A673 (cell line): ENCODE measurements around the gene NR4A3. TPM values are rescaled to one million over a fixed set of nuclear protein-coding genes. Genes with fewer than 3 reads are reported as not detected.

Experiments used
- BruUV-seq: library from RNA; stranded (reverse); fragments of 400-500 nt; replicated peaks from 2 replicates; lab custom pipeline; 2021; lab: Mats Ljungman, UMichigan
- CTCF ChIA-PET: fragments of 300-600 bp; sonication (Branson Sonifier 250); formaldehyde crosslinking; loops from one replicate; lab custom pipeline; 2022; ENCODE audit warnings: antibody characterized with exemption; lab: Charles Lee
- POLR2A ChIA-PET: fragments of 300-600 bp; sonication (Branson Sonifier 250); formaldehyde crosslinking; loops from one replicate; lab custom pipeline; 2022; ENCODE audit warnings: antibody characterized with exemption; ENCODE audit not compliant: low non-redundant PET; lab: Charles Lee
- DNase-seq: peaks from one replicate; pipeline ENCODE4 v3.0.0-alpha.2; 2015; ENCODE audit warnings: low spot score
- H3K27ac ChIP-seq: fragments of 200-600 bp; sonication (generic); 2 replicates; pipeline ENCODE4 v1.5.1; 2016; ENCODE audit warnings: mixed run types, low read depth, mild to moderate bottlenecking, mixed read lengths, antibody characterized with exemption, low read length; ENCODE audit not compliant: poor library complexity, severe bottlenecking
- H3K27me3 ChIP-seq: fragments of 200-600 bp; sonication (generic); replicated peaks from 2 replicates; pipeline ENCODE4 v1.6.1; 2017; ENCODE audit warnings: mixed run types, low read depth, mild to moderate bottlenecking, mixed read lengths, antibody characterized with exemption, low read length; ENCODE audit not compliant: insufficient read depth, poor library complexity
- H3K36me3 ChIP-seq: fragments of 200-600 bp; sonication (generic); 2 replicates; pipeline ENCODE4 v1.6.1; 2016; ENCODE audit warnings: mixed run types, mild to moderate bottlenecking, mixed read lengths, antibody characterized with exemption, low read length; ENCODE audit not compliant: insufficient read depth, poor library complexity, severe bottlenecking
- H3K4me1 ChIP-seq: fragments of 200-600 bp; sonication (generic); 2 replicates; pipeline ENCODE4 v1.6.1; 2017; ENCODE audit warnings: mixed run types, mild to moderate bottlenecking, mixed read lengths, antibody characterized with exemption, low read length; ENCODE audit not compliant: insufficient read depth, poor library complexity, severe bottlenecking
- H3K4me3 ChIP-seq: fragments of 200-600 bp; sonication (generic); 2 replicates; pipeline ENCODE4 v1.5.1; 2016; ENCODE audit warnings: low read depth, mixed run types, mild to moderate bottlenecking, mixed read lengths, low read length; ENCODE audit not compliant: poor library complexity, severe bottlenecking
- H3K9me3 ChIP-seq: fragments of 200-600 bp; sonication (generic); 2 replicates; pipeline ENCODE4 v1.6.1; 2016; ENCODE audit warnings: mixed run types, low read depth, mild to moderate bottlenecking, mixed read lengths, antibody characterized with exemption, low read length; ENCODE audit not compliant: poor library complexity, severe bottlenecking
- CTCF ChIP-seq: fragments of 300-800, 200-600 bp; sonication (generic); conservative IDR thresholded peaks from 2 replicates; pipeline ENCODE4 v1.5.1; 2017; ENCODE audit warnings: low read depth, mild to moderate bottlenecking, antibody characterized with exemption, low read length, moderate library complexity, mixed read lengths
- EZH2 ChIP-seq: fragments of 200-600 bp; sonication (generic); IDR thresholded peaks from 2 replicates; pipeline ENCODE4 v1.6.1; 2017; ENCODE audit warnings: borderline replicate concordance, low read depth, mild to moderate bottlenecking, mixed read lengths, antibody characterized with exemption, low read length; ENCODE audit not compliant: poor library complexity, severe bottlenecking
- intact Hi-C: fragments of 100-400 bp; cut with micrococcal nuclease; formaldehyde crosslinking; loops from one replicate; pipeline ENCODE4 v1.10.0; 2022; ENCODE audit not compliant: unreplicated experiment
- total RNA-seq: library from RNA; stranded (reverse); gene quantifications from 2 replicates; pipeline ENCODE4 v1.2.3, GENCODE V29; 2021

Gene NR4A3
- total RNA-seq, 1 experiment from 2014 or later, result 6.4 TPM

GRCh38 chr9:99822806-99823591 is 1.3 kb downstream of the NR4A3 start:
- TF ChIP-seq CTCF, result 0 out of 2 replicates have a peak, but pooled peaks have one; percentile 9
- TF ChIP-seq EZH2, result no peak
- Histone ChIP-seq H3K9me3 (no peaks in the 10 kb centered on the region), H3K27me3 (no peaks in the 10 kb centered on the region), H3K36me3 (peaks cover 3% of the 10 kb centered on the region), H3K4me1 (peaks cover 20% of the 10 kb centered on the region), H3K4me3 (peak overlapping the region; percentile 85), H3K27ac (peak overlapping the region; percentile 80)
- DNase-seq, result peak; percentile 76
- intact Hi-C loops, result loop anchor here (2.0 to 10.0 kb wide), 11 partner anchors 84 to 774 kb away; partner anchors contain the start of genes ALG2, ERP44, INVS and SEC61B
- ChIA-PET CTCF (no interaction called here), POLR2A (no interaction called here)
- TSS peak; percentile 60 for BruUV-seq

- H3K27me3 ChIP-seq, result no peaks in the 10 kb centered on the region
- H3K4me3 ChIP-seq, result peak overlapping the region; percentile 85
- POLR2A ChIA-PET, result no interaction called here
- peaks cover 3% of the 10 kb centered on the region for H3K36me3 ChIP-seq
- CTCF ChIA-PET, result interaction anchor here (1.1 kb wide), 1 partner anchor 187 kb away, joined by 5 read pairs; no protein-coding TSS in a partner anchor
- peak; percentile 66 for DNase-seq
- no peak overlapping the region for H3K27ac ChIP-seq
- no peaks in the 10 kb centered on the region for H3K9me3 ChIP-seq
- H3K4me1 ChIP-seq, result peaks cover 13% of the 10 kb centered on the region
- intact Hi-C loops, result loop anchor here (2.0 to 10.0 kb wide), 11 partner anchors 83 to 773 kb away; partner anchors contain the start of genes ALG2, ERP44, INVS and SEC61B
- no peak for TF ChIP-seq CTCF
- TF ChIP-seq EZH2, result no peak
- no TSS peak for BruUV-seq
Observed at GRCh38 chr9:99823681-99824377, 2.1 kb downstream of the NR4A3 start.

- Histone ChIP-seq H3K27me3 (no peaks in the 10 kb centered on the region), H3K4me3 (peak overlapping the region; percentile 85), H3K27ac (no peak overlapping the region), H3K9me3 (no peaks in the 10 kb centered on the region), H3K36me3 (peaks cover 3% of the 10 kb centered on the region), H3K4me1 (peaks cover 11% of the 10 kb centered on the region)
- DNase-seq, result peak; percentile 81
- CTCF ChIA-PET, result interaction anchor here (0.5 to 1.1 kb wide), 6 partner anchors 8 to 398 kb away, joined by 3 to 8 read pairs (median 4); no protein-coding TSS in a partner anchor
- no TSS peak for BruUV-seq
- POLR2A ChIA-PET, result no interaction called here
- TF ChIP-seq EZH2 (no peak), CTCF (peak; percentile 80)
- intact Hi-C loops, result loop anchor here (5.0 to 10.0 kb wide), 10 partner anchors 83 to 773 kb away; partner anchors contain the start of genes ALG2, ERP44, INVS and SEC61B
Observed at GRCh38 chr9:99824378-99825171, 2.9 kb downstream of the NR4A3 start.
